ENCODE measurements around the gene WNT7A. TPM values are rescaled to one million over a fixed set of nuclear protein-coding genes. Genes with fewer than 3 reads are reported as not detected.

WNT7A gene
- total and polyA plus RNA-seq, 4 donors = 1.7 to 4.8 (median 2.0) TPM

- Histone ChIP-seq H3K9ac (ENCODE audit: insufficient read depth in 1 of 2, low read length in 2 of 2) (no peak overlapping the region), H3K4me3 (no peak overlapping the region), H3K36me3 (ENCODE audit: control insufficient read depth in 4 of 4, insufficient read depth in 4 of 4, low read length in 4 of 4) (no peaks in the 10 kb centered on the region), H3K4me1 (ENCODE audit: control insufficient read depth in 5 of 5, insufficient read depth in 5 of 5, low read length in 5 of 5) (no peaks in the 10 kb centered on the region), H3K27ac (ENCODE audit: low read depth in 1 of 2, low read length in 1 of 2) (no peak overlapping the region), H3K27me3 (ENCODE audit: control insufficient read depth in 3 of 3, insufficient read depth in 3 of 3, low read length in 2 of 3) (peaks cover 0 to 12% (median 3%) of the 10 kb centered on the region in 3 donors), H3K9me3 (ENCODE audit: control insufficient read depth in 4 of 4, insufficient read depth in 3 of 4, low read length in 3 of 4) (no peaks in the 10 kb centered on the region)
- 68 to 73% methylated on average over 14 of the region's 14 CpGs for WGBS, 2 donors
- TF ChIP-seq CTCF (IDR thresholded peaks at IDR 0.05; ENCODE audit: control extremely low read depth, extremely low read depth) = no peak
- DNase-seq (no peak), ATAC-seq (ENCODE audit: insufficient read depth, low FRiP score) (no peak)
Measured at GRCh38 chr3:13791198-13792050, 88.4 kb downstream of the WNT7A start.

- H3K9ac ChIP-seq (ENCODE audit: insufficient read depth in 1 of 2, low read length in 2 of 2) = no peak overlapping the region
- no peak overlapping the region for H3K27ac ChIP-seq (ENCODE audit: low read depth in 1 of 2, low read length in 1 of 2)
- 83 to 90% methylated on average over 13 of the region's 13 CpGs for WGBS, 2 donors
- TF ChIP-seq CTCF (IDR thresholded peaks at IDR 0.05; ENCODE audit: control extremely low read depth, extremely low read depth) = no peak
- H3K36me3 ChIP-seq (ENCODE audit: control insufficient read depth in 4 of 4, insufficient read depth in 4 of 4, low read length in 4 of 4) = no peaks in the 10 kb centered on the region
- no peaks in the 10 kb centered on the region for H3K4me1 ChIP-seq (ENCODE audit: control insufficient read depth in 5 of 5, insufficient read depth in 5 of 5, low read length in 5 of 5)
- DNase-seq (no peak), ATAC-seq (ENCODE audit: insufficient read depth, low FRiP score) (no peak)
- no peak overlapping the region for H3K4me3 ChIP-seq
- peaks cover 0 to 12% (median 3%) of the 10 kb centered on the region in 3 donors for H3K27me3 ChIP-seq (ENCODE audit: control insufficient read depth in 3 of 3, insufficient read depth in 3 of 3, low read length in 2 of 3)
- H3K9me3 ChIP-seq (ENCODE audit: control insufficient read depth in 4 of 4, insufficient read depth in 3 of 4, low read length in 3 of 4) = no peaks in the 10 kb centered on the region
Measured at GRCh38 chr3:13790376-13791197, 89.3 kb downstream of the WNT7A start.

- ATAC-seq (ENCODE audit: insufficient read depth, low FRiP score) (no peak), DNase-seq (no peak)
- no peaks in the 10 kb centered on the region for H3K4me1 ChIP-seq (ENCODE audit: control insufficient read depth in 5 of 5, insufficient read depth in 5 of 5, low read length in 5 of 5)
- no peaks in the 10 kb centered on the region for H3K9me3 ChIP-seq (ENCODE audit: control insufficient read depth in 4 of 4, insufficient read depth in 3 of 4, low read length in 3 of 4)
- no peak overlapping the region for H3K27ac ChIP-seq (ENCODE audit: low read depth in 1 of 2, low read length in 1 of 2)
- H3K36me3 ChIP-seq (ENCODE audit: control insufficient read depth in 4 of 4, insufficient read depth in 4 of 4, low read length in 4 of 4) = no peaks in the 10 kb centered on the region
- no peak for TF ChIP-seq CTCF (IDR thresholded peaks at IDR 0.05; ENCODE audit: control extremely low read depth, extremely low read depth)
- WGBS, 2 donors = 62 to 71% methylated on average over 9 of the region's 9 CpGs
- no peak overlapping the region for H3K4me3 ChIP-seq
- H3K27me3 ChIP-seq (ENCODE audit: control insufficient read depth in 3 of 3, insufficient read depth in 3 of 3, low read length in 2 of 3) = peaks cover 0 to 12% (median 0%) of the 10 kb centered on the region in 3 donors
- H3K9ac ChIP-seq (ENCODE audit: insufficient read depth in 1 of 2, low read length in 2 of 2) = no peak overlapping the region
Measured at GRCh38 chr3:13788522-13789424, 91.1 kb downstream of the WNT7A start.
